ENCODE results near the gene CMSS1.

CMSS1 gene

DNA sequence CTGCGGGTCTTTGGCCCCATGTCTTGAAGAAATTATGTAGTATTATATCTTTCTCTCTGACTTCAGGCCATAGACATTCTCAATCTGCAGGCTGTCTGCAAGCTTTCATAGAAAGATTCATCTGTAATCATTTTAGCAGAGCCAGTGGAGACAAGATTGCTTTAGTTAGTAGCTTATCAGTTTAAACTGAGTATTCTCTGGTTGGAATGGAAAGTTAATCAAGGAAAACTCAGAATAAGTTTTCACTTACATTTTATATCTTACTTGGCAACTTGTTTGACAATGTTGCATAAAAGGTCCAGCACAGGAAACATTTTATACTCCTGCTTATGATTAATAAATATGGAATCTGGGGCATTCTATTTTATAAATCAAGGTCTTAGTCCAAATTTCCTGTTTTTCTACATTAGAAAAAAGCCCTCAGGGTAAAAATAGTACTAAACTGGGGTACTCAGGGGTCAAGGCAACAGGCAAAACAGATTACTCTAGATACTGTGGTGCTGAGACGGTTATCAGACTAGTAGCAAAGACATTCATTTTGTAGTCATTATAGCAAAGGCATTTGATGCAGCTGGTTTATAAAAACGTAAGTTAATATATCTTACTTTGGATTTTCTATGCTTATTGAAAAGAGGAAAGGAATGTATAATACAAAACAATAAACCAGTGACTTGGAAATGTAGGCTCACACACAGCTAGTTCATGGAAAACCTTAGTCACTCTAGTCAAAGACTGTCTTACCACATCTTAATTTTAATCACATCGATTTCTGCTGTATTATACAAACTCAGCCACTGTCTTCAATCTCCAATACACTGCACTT, 341.9 kb downstream of the CMSS1 start:
- no peak for DNase-seq

DNA sequence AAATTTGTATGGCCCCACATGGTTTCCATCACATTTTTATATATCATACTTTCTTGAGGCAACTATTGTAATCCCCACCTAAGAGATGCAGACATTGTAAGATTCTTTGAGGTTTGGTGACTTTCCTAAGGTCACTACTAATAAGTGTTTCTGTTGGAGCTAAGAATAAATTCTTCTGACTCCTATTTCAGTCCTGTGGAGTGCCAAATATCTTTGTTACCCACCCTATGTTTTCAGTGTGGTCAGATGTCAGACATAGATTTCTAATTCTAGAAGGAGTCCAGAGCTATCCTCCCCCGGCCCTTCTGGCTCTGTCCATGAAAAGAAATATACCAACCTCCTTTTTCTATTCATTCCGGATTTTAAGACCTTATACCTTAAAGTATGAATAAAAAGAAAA, 342.9 kb downstream of the CMSS1 start:
- DNase-seq, result no peak

DNA sequence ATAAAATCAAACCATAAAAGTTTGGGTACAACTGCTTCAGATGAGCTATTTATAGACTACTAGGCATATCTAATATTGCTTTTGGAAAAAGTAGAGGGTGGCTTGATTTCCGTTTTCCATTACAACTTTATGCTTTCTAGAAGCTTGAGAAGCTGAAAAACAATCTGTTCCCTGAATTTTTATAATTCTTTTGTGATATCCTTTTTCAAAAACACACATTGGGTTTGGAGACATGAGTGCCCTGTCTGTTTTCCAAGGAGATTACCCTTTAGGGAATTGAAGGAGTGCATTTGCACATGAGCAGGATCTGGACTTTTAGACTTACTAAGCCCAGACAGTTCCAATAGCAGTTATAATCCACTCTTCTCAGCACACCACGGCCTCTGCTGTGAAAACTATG, 346.1 kb downstream of the CMSS1 start:
- DNase-seq, result no peak

DNA sequence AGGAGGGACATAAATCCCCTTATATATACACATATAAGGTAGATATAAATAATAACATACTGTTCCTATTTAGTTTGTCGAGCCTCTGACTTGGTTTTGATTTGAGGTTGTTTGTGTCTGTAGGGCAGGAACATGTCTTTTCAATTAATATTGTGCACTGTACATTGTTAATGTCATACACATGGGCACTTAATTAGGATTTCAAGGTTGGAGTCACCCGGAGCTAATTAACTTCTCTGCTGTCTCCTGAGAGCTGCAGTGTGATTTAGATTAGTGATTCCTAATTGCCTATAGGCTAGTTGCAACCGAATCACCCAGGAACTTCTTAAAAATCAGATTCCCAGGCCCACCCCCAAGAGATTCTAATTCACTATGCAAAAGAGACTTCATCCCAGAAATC, 347.1 kb downstream of the CMSS1 start:
- no peak for DNase-seq

DNA sequence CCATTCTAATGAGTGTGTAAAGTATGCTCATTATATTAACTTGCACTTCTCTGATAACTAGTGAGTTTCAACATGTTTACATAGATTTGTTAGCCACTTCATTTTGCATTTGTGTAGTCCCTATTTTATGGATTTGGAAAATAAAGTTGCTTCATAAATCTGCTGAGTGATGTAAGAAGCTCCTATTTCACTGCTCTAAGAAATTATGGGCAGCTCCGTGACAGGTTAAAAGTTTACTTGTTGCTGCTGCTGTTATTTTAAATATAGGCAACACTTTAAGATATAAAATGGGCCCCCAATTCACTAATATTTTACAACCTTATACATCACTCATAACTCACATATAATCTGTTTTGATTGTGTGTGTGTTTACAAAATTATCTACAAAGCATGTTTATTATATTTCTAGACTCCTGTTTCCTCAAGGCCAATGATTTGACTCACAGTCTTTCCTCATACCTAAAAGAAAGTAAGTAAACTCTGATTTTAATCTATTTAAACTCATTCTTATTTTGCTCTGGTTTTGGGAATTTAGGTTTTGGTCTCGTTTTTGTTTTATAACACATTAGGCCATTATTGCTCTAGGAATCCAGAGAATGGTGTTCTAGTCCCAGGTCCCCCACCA, 348.4 kb downstream of the CMSS1 start:
- DNase-seq, result no peak

DNA sequence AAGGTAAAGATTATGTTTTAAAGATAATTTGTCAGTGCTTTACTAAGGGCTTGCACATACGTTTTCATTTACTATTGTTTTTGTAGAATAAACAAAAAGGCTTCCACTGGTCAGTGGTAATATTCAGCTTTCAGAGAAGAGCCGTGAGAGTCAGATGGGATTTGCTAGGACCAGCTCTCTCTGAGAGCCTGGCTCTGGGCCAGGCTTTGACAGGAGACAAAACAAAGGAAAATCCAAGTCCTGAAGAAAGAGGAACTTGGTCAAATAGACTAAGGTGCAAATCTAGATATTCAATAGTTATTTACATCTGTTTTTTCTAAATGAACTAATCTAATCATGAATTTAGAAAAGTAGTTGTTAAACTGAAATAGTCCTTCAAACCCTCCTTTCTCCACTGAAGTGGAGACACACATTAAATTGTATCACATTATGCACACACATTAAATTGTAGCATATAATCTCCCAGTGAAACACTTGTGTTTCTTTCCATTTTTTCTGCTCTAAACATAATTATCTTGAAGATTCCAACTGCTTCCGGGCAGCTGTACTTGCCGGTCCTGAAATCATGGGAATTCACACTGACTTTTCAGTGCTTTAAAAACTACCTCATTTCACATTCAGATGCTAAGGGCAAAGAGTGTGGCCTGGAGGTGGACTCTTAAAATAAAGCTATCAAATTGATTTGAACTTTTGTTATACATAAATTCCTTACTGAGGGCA, 351.7 kb downstream of the CMSS1 start:
- no peak for DNase-seq

DNA sequence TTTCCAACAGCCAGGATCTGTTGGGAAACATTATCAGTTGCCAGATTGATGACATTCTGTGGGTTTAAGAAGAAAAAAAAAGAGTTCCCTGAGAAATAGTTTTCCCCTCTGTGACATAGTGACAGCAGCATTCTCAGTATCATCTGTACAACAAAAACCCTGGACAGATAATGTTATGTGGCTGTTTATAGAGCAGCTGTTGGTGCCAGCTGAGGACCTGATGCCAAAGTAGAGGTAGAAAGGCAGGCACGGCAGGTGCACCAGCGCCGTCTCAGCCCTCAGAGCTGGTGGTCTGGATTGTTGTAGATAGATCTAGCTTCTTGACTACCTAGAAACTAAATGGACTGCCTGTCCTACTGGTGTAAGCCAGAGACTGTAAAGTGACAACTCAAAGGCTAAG, 352.8 kb downstream of the CMSS1 start:
- no peak for DNase-seq

DNA sequence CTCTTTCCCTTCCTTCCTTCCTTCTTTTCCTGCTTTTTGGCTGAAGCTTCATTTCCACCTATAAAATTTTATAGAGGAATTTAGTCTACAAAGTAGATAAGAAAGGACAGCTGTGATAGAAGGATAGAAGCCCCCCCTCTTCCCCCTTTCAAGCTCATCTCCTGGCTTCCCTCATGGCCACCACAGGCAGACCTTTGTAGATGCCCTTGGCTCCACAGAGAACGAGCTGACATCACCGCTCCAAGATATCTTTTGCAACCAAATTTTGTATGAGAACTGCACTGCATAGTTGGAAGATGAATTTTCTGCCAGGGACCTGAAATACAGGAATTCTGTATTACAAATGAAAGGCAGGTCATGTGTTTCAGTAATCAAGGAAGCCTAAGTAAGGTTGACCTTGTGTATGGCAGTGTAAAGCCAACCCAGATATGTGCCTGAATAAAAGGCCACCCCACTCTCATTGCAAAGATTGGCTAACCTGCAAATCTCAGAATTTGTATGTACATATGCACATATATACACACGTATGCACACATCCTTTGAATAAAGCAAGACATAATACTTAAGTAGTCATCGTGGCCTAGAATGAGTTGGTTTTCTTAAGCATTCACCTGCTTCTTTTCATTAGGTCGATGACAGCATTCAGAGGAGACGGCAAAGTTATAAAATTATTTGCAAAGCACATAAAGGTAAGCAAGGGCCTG, 353.7 kb downstream of the CMSS1 start:
- no peak for DNase-seq

DNA sequence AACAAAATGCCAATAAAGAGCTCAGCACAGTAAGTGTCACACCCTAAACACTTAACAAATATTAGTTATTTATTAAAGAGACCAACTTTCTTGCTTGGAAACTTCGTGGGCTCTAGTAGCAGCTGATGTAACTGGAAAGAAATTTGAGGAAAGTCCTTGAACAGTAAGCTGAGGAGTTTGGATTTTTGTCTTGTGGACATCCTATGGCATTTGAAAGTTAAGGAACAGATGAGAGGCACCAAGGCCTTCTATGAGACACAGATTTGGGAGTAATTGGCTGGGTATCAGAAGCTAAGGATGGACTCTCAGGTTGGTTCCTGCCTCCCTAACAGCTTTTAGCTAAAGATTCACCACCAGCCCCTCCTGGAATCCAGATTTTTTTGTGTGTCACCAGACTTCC, 356.3 kb downstream of the CMSS1 start:
- no peak for DNase-seq

DNA sequence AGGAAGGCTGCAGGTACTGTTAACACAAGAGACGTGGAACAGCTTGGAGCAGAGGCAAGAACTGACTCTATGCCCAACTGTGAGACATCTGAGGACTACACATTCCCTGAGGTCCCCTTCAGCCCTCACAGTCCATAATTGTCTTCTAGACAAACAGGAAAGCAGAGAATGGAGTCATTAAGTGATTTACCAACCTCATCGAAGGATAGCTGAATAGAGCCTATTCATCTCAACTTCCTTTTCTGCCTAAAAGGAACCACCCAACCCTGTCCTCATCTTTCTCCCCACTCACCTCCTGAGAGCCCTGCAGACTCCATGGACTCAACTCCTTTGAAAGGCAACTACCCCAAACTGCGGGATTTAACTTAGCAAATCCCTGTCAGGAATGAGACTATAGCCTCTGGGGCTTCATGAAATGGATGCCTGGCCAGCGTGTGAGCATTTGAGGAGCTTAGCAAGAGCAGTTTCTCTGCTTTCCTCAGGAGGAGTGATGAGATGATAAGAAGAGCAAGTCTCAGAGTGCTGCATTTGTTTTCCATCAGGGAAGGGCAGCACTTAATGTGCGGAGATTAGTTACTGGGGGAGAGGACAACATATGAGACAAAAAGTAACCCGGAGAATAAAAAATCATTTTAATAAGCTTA, 358.1 kb downstream of the CMSS1 start:
- DNase-seq, result no peak

DNA sequence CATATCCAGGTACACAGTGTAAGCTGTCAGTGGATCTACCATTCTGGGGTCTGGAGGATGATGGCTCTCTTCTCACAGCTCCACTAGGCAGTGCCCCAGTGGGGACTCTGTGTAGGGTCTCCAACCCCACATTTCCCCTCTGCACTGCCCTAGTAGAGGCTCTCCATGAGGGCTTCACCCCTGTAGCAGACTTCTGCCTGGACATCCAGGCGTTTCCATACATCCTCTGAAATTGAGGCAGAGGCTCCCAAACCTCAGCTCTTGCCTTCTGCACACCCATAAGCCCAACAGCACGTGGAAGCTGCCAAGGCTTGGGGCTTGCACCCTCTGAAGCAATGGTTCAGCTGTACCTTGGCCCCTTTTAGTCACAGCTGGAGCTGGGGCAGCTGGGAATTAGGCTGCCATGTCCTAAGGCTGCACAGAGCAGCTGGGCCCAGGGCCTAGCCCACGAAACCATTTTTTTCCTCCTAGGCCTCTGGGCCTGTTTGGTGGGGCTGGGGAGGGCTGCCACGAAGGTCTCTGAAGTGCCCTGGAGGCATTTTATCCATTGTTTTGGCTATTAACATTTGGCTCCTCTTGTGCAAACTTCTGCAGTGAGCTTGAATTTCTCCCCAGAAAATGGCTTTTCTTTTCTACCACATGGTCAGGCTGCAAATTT, 362.2 kb downstream of the CMSS1 start:
- DNase-seq, result no peak

DNA sequence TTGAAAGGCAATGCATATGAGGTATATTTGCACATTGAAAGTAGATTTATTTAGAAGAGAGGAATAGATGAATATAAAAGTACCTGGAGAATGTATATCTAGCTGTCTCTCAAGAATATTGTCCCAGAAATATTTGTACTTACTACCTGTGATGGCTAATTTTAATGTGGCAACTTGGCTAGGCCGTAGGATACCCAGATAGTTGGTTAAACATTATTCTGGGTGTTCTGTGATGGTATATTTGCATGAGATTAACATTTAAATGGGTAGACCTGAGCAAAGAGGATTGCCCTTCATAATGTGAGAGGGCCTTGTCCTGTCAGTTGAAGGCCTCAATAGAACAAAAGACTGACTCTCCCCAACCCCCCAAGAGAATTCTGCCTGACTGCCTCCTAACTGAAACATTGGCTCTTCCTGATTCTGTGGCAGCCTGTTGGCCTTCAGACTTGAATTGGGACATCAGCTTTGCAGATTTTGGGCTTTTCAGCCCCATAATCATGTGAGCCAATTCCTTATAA, 366.0 kb downstream of the CMSS1 start:
- no peak for DNase-seq

DNA sequence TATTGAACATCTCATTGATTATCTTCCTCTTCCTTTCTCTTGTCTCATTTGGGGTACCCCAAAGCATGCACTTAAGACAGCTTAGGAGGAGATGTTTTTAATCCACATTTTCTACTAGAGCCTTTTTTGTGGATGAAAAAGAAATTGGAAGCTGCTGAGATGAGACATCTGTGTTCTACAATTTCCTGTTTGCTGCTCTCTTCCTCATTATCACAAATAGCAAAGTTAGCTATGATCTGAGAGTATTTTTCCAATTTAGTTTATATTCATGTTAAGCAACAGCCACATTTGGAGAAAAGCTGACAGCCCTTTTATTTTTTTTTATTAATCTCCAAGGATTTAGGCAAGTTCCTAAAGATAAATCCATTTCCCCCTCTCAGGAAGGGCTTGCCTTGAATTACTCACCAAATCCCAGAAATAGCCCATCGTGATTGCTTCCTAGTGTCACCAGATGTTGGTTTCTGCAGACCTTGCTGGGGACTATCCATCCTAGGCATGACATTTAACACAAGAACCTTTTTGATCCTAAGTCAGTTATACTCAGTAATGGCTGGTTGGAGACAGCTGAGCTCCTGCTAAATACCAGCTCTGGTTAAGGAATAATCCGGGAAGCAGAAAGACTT, 367.4 kb downstream of the CMSS1 start:
- no peak for DNase-seq

DNA sequence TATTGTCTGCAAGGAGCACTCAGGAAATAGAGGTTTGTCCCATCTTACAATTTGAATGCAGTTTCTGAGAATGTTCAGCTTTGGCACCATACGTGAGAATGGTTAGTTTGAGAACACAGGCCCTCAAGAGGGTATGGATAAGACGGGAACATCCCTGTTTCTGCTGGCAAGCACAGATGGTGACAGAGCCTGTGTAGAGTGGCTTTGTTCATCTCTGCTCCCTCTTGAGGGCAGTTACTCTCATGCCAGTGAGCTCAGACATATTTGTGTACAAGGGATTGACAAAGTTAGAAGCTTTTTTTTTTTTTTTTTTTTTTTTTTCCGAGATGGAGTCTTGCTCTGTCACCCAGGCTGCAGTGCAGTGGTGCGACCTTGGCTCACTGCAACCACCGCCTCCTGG, 368.2 kb downstream of the CMSS1 start:
- DNase-seq, result no peak

DNA sequence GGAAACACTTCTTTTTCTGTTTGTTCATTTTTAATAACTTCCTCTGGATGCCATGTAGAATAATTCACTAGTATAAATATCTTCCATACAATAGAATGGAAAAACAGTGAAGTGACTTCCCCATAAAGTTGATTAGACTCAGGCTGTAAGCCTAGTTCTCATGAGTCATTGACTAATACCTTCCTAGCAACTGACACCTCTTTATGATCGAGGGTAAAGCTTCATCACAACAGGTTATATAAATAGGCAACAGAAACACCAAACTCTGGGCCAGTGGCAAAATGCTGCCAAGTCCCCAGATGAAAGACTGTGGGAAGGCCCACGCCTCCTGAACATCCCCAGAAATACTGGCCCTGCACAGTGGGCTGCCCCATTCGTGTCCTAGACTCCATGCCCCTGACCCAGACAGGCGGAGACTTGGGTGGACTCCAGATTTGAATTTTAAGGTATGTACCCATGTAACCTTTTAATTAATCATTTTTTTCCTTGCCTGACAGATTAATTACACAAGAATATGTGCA, 371.8 kb downstream of the CMSS1 start:
- DNase-seq, result no peak

DNA sequence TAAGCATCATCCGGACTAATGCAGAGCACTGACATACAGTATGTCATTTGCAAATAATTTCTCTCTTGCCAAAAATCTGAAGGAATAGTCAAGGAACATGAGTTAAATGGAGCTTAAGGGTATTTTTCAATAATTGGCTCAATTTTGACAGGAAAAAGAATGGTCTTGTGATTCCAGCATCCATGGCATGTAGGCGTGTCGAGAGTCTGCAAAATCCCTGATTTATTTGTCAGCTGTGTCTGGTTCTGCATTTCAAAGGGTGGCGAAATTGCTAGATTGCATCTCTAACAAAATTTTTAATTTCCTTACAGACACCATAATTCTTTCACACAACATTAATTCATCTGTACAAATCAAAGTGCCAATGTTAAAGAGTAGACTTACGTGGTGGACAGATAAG, 377.7 kb downstream of the CMSS1 start:
- no peak for DNase-seq

DNA sequence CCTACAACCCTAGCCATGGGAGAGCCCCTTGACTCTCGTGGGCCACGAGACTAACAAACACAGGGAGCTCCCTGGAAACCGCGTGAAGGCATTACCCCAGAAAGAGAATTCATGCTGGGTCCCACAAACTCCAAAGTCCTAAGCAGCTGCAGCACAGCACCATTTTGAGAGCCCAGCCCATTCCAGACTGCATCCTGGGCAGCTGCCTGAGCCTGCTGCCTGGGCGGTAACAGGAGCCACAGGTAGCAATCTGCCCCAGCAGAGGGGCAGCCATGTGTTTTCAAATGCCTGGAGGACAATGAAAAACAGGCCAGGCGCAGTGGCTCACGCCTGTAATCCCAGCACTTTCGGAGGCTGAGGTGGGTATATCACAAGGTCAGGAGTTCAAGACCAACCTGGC, 380.2 kb downstream of the CMSS1 start:
- no peak for DNase-seq

DNA sequence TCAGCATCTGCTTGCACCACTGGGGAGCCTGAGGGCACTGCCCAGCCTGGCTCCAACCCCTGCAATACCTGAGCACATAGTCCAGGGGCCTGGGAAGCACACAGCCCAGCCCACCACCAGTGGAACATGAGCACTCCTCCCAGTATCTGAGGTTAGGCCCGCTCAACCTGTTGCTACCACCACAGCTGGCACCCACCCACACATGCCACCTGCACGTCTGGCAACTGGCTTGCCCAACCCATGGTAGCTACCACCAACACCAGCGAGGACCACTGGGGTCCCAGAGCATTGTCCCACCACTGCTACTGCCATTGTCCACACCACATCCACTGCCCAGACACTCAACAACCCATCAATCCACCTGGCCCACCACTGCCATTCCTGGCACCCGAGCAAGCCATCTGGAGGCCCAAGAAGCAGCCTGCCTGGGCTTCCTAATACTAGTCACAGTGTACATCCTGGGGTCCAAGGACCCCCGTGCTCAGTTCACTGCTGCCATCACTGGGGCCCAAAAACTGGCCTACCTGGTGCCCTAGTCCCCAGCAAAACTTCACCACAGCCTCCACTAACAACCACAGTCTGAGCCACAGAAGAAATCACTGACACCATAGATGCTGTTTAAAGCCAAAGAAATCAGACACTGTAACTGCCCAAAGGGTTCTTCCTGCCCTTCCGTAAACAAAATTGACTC, 381.1 kb downstream of the CMSS1 start:
- no peak for DNase-seq

DNA sequence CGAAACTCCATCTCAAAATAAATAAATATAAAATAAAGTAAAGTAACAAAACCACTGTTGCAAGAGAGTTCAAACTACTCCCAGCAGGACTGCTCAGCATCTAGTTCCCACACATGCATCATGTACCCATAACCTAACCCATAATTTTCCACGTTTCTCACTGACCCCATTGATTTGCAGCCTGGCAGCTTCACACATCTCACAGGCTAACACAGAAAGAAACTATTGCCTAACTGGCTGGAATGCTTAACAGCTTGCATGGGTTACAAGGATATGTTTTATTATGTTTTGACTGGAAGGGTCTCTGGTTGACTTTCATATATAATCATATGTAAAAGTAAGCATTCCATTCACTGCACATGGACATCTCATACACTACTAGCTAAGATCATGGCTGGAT, 387.5 kb downstream of the CMSS1 start:
- DNase-seq, result no peak

DNA sequence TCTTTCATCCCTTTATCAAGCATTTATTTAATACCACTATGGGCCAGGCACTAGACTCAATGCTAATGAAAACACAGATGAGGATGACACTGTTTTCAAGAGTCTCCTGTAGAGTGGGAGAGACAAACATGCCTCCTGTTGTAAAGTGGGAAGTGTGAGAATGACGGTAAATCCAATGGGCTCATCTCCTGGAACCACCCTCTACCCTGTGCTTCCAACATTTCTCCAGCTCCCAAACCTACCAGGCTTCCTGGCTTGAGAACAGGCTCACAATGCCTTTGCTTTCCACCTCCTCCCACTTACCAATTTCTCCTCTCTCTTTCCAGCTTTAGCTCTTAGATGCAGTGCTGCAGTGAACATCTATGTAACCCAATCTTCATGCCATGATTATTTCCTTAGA, 389.0 kb downstream of the CMSS1 start:
- no peak for DNase-seq

DNA sequence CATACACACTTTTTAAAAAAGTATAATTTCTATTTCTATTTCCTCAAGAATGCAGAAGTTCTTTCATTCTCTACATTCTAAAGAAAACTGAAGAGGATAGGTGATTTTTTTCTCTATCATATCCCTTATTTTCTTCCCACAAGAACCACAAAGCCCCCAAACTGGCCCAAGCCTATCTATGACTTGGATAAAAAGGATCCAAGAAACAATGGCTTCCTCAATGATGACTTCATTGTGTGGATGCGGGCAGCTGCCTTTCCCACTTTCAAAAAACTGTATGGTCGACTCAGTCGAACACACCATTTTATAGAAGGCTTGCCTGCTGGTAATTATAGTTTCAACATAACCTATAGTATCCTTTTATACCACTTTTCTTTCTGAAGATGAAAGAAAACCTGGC, 390.2 kb downstream of the CMSS1 start:
- DNase-seq, result no peak
